HS-27A (cell line): Measurements from ENCODE around the gene CHST9.

Experiments
- DNase-seq: peaks from one replicate; pipeline ENCODE4 v3.0.0-alpha.2; 2012; ENCODE audit warnings: low read depth, missing footprints

Gene CHST9

GRCh38 chr18:26864658-26865057 lies 320.4 kb downstream of the CHST9 start:
- no peak for DNase-seq

- no peak for DNase-seq
These were observed 321.1 kb downstream of the CHST9 start for GRCh38 chr18:26863921-26864497.

- no peak for DNase-seq
These were observed 321.8 kb downstream of the CHST9 start for GRCh38 chr18:26863122-26863879.

GRCh38 chr18:26862084-26862483 lies 323.0 kb downstream of the CHST9 start:
- DNase-seq, result no peak
